GM20000 (cell line): ENCODE results near the gene PTRH1.

Experiments used
- DNase-seq: peaks from one replicate; pipeline ENCODE4 v3.0.0; 2012; ENCODE audit warnings: low spot score
- CTCF ChIP-seq: IDR thresholded peaks from 2 replicates; pipeline ENCODE4 v1.5.1; 2012; ENCODE audit warnings: mild to moderate bottlenecking, control low read depth; ENCODE audit errors: extremely low read depth, missing control alignments

Gene PTRH1

GRCh38 chr9:127730799-127731410 lies 15.4 kb upstream of the PTRH1 start:
- no peak for TF ChIP-seq CTCF
- DNase-seq, result no peak

GRCh38 chr9:127730262-127730661 lies 14.8 kb upstream of the PTRH1 start:
- no peak for TF ChIP-seq CTCF
- no peak for DNase-seq

GRCh38 chr9:127729522-127730256 lies 14.2 kb upstream of the PTRH1 start:
- no peak for TF ChIP-seq CTCF
- no peak for DNase-seq

GRCh38 chr9:127728808-127729207 lies 13.3 kb upstream of the PTRH1 start:
- DNase-seq, result no peak
- no peak for TF ChIP-seq CTCF

GRCh38 chr9:127726871-127727270 lies 11.4 kb upstream of the PTRH1 start:
- no peak for TF ChIP-seq CTCF
- DNase-seq, result no peak

- no peak for DNase-seq
- TF ChIP-seq CTCF, result no peak
Measured at GRCh38 chr9:127724012-127724411, 8.5 kb upstream of the PTRH1 start.

GRCh38 chr9:127723444-127723843 lies 8.0 kb upstream of the PTRH1 start:
- TF ChIP-seq CTCF, result no peak

More at GRCh38 chr9:127723444-127723843, 8.0 kb upstream of the PTRH1 start:
- DNase-seq, result no peak
